GM13977 (cell line): ENCODE results near the gene MLH3.

ENCODE experiments used
- DNase-seq: peaks from one replicate; pipeline ENCODE4 v3.0.0; 2012; ENCODE audit warnings: low spot score
- CTCF ChIP-seq: IDR thresholded peaks from 2 replicates; pipeline ENCODE4 v1.5.1; 2012; ENCODE audit warnings: mild to moderate bottlenecking, control low read depth; ENCODE audit not compliant: insufficient read depth; ENCODE audit errors: extremely low read depth, missing control alignments
- in situ Hi-C: fragments of 300-500 bp; cut with MboI; formaldehyde crosslinking; loops from one replicate; pipeline ENCODE4 v1.12.0; 2022; ENCODE audit warnings: low sequenced_read_pairs, low pct_unique_long_range_greater_than_20kb, mixed read lengths, inconsistent platforms; ENCODE audit not compliant: unreplicated experiment

Gene MLH3

DNA sequence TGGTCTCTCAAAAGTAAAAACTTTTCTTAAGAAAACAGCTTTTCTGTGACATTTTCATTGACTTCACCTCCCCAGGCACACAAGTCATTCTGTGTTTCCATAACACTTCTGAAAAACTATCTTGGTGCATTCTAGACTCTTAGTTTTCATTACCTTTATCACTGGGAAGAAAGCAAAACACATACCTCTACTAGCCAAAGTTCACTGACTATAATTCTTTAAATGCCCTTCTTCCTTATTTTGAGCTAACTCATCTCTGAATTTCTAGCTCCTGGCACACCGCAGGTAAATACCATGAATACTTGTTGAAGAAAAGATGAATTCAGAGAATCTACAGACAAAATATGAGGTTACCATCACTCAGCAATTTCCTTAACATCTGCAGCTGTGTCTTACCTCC is 21.1 kb downstream of the MLH3 start:
- in situ Hi-C loops: no loop called here
- no peak for DNase-seq
- no peak for TF ChIP-seq CTCF

DNA sequence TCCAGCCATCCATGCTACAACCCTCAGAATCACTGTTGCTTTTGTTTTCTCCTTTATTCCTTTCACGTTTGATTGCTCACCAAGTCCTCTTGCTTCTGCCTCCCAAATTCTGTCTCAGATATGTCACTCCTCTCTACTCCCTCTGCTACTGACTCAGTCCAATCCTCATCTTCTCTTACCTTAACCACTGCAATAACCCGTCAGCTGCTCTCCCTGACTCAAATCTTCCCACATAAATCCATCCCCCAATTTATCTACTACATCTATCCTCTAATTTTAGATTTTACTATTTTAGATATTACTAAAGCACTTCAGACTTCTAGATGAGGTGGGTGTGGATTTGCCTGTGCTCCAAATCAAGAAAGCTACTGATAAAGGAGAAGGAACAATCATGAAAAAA is 25.4 kb downstream of the MLH3 start:
- no peak for DNase-seq
- in situ Hi-C loops: no loop called here
- no peak for TF ChIP-seq CTCF

DNA sequence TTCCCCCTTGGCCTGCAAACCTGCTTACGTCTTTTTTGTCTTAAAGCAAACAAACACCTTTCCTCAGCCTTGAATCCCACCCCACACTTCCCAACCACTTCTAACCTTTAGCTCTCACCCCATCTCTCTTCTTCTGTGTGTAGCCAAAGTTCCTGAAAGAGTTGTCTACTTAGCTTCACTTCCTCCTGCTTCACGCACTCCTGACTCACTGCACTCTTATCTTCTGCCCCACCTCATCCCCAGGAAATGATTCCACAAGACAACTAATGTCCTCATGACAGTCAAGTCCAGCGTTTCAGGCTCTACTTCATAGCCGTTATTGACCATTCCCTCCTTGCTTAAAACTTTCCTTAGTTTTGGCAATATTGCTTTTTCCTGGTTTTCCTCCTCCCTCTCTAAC is 26.2 kb downstream of the MLH3 start:
- DNase-seq: no peak
- in situ Hi-C loops: no loop called here
- no peak for TF ChIP-seq CTCF

GRCh38 chr14:75023108-75023507 is 28.2 kb downstream of the MLH3 start:
- in situ Hi-C loops: no loop called here
- TF ChIP-seq CTCF: no peak
- no peak for DNase-seq

- in situ Hi-C loops: no loop called here
- no peak for DNase-seq
- TF ChIP-seq CTCF: peak; percentile 31
Measured at GRCh38 chr14:75022655-75023054, 28.6 kb downstream of the MLH3 start.

- TF ChIP-seq CTCF: no peak
- in situ Hi-C loops: no loop called here
Measured at GRCh38 chr14:75018694-75019093, 32.6 kb downstream of the MLH3 start.

GRCh38 chr14:75016815-75017214 is 34.5 kb downstream of the MLH3 start:
- no peak for TF ChIP-seq CTCF
- DNase-seq: no peak
- in situ Hi-C loops: no loop called here

More at GRCh38 chr14:75018694-75019093, 32.6 kb downstream of the MLH3 start:
- DNase-seq: no peak
